HG03159 (cell line): ENCODE data around the gene ASCL3.
"Not testable (repeated sequence)": the region's sequence is repeated elsewhere in the genome, so short reads cannot be mapped to it uniquely, and the experiment has no call there.

Experiments used
- ATAC-seq: cut with Tn5 transposase; IDR thresholded peaks from one replicate; pipeline ENCODE4 v1.9.1; 2021; ENCODE audit warnings: mild to moderate bottlenecking, moderate library complexity; ENCODE audit not compliant: unreplicated experiment

ASCL3 gene

DNA sequence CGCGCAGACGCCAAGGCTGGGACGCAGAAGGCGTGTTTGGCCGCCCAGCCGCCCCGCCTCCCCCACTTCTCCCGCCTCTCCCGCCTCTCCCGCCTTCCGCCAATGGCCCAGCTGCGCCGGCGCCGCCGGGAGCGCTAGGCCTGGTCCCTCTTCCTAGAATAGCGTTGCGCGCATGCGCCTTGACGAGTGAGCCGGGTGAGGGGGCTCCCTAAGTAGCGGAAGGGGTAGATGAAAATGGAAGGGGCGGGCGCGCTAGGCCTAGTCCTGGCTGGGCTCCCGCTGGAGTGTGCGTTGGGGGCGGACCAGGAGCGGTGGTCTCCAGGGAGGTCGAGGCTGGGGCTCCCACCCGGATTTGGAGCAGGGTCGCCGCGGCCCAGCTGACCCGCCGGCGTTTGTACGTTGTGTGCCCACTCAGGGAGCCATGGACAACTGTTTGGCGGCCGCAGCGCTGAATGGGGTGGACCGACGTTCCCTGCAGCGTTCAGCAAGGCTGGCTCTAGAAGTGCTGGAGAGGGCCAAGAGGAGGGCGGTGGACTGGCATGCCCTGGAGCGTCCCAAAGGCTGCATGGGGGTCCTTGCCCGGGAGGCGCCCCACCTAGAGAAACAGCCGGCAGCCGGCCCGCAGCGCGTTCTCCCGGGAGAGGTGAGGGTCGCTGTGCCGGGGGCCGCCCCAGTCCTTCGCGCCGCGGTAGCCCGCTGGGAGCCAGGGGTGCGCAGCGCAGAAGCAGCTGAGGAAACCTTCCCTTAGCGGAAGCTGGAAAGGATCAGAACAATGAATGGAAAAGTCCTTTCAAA is 31.6 kb downstream of the ASCL3 start, which contains the start of gene AKIP1:
TSS of gene AKIP1 (plus strand) at position 161 of the 795 bp plus-strand sequence. CDS start at position 422, 261 bp downstream.
- peak; percentile 66 for ATAC-seq

GRCh38 chr11:8910649-8911026 is 32.2 kb downstream of the ASCL3 start:
- peak; percentile 10 for ATAC-seq

DNA sequence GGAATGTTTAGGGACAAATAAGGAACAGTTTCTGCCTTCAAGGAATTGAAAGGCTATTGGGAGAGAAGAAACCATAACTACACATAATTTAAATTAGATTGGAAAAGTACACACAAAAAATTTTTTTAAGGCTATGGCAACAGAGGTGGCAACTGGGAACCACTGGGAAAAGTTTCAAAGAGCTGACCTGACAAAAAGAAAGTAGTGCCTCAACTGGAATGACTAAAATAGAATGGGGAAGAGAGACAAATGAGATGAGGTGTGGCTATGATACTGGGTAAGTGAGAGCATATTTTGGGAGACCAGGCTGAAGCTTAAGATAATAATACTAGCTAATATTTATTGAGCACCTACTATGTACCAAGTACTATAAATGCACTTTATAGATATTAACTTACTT is 34.7 kb downstream of the ASCL3 start:
- no peak for ATAC-seq

GRCh38 chr11:8907116-8907515 is 35.7 kb downstream of the ASCL3 start:
- ATAC-seq: no peak

- no peak for ATAC-seq
Observed at GRCh38 chr11:8905528-8906165, 37.2 kb downstream of the ASCL3 start.

DNA sequence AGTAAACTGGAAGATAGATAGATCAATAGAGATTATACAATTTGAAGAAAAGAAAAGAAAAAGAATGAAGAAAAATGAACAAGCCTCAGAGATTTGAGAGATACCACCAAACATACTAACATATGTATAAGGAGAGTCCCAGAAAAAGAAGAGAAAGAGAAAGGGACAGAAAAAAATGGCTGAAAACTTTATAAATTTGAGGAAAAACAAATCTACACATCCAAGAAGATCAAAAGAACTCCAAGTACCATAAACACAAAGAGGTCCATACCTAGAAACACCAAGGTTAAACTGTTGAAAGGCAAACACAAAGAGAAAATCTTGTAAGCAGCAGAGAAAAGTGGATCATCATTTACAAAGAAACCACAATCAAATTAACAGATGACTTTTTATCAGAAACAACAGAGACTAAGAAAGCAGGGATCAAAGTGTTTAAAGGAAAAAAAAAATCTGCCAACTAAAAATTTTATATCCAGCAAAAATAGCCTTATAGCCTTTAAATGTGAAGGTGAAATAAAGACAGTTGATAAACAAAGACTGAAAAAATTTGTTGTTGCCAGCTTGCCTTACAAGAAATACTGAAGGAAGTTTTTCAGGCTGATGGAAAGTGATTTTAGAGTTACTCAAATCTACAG is 43.6 kb downstream of the ASCL3 start:
- ATAC-seq: no peak

DNA sequence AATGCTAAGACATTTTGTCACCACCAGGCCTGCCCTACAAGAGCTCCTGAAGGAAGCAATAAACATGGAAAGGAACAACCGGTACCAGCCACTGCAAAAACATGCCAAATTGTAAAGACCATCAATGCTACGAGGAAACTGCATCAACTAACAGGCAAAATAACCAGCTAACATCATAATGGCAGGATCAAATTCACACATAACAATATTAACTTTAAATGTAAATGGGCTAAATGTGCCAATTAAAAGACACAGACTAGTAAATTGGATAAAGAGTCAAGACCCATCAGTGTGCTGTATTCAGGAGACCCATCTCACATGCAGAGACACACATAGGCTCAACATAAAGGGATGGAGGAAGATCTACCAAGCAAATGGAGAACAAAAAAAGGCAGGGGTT is 51.6 kb downstream of the ASCL3 start:
- not testable (repeated sequence) for ATAC-seq
